Anterior cingulate cortex (tissue), 58 donors: ENCODE measurements around the gene SYTL5.

Source experiments
- DNase-seq, 58 donors: peaks; one replicate each; lab custom pipeline; 2025; lab: John Stamatoyannopoulos, UW

Gene SYTL5

GRCh38 chrX:38127961-38128360 is 121.6 kb downstream of the SYTL5 start:
- no peak for DNase-seq

GRCh38 chrX:38129366-38129765 is 123.0 kb downstream of the SYTL5 start:
- no peak for DNase-seq

- DNase-seq, result no peak
Observed at GRCh38 chrX:38138157-38138891, 132.0 kb downstream of the SYTL5 start.

- no peak for DNase-seq
Observed at GRCh38 chrX:38138900-38139299, 132.5 kb downstream of the SYTL5 start.

- DNase-seq, result no peak
Observed at GRCh38 chrX:38142610-38143009, 136.3 kb downstream of the SYTL5 start.

- no peak for DNase-seq
Observed at GRCh38 chrX:38149016-38149415, 142.7 kb downstream of the SYTL5 start.

- no peak for DNase-seq
Observed at GRCh38 chrX:38150993-38151392, 144.6 kb downstream of the SYTL5 start.

- no peak for DNase-seq
Observed at GRCh38 chrX:38151441-38151840, 145.1 kb downstream of the SYTL5 start.

GRCh38 chrX:38154340-38154739 is 148.0 kb downstream of the SYTL5 start:
- DNase-seq, result no peak

- no peak for DNase-seq
Observed at GRCh38 chrX:38154818-38155217, 148.5 kb downstream of the SYTL5 start.

- no peak for DNase-seq
Observed at GRCh38 chrX:38156838-38157237, 150.5 kb downstream of the SYTL5 start.

- no peak for DNase-seq
Observed at GRCh38 chrX:38163193-38163592, 156.8 kb downstream of the SYTL5 start.

GRCh38 chrX:38165023-38165422 is 158.7 kb downstream of the SYTL5 start:
- DNase-seq, result no peak

GRCh38 chrX:38166478-38167083 is 160.2 kb downstream of the SYTL5 start:
- peak in 1 of 58 donors; percentile 0 for DNase-seq

GRCh38 chrX:38170556-38170955 is 164.2 kb downstream of the SYTL5 start:
- DNase-seq, result no peak

- no peak for DNase-seq
Observed at GRCh38 chrX:38172596-38172995, 166.2 kb downstream of the SYTL5 start.

GRCh38 chrX:38175139-38175538 is 168.8 kb downstream of the SYTL5 start:
- peak in 15 of 58 donors; percentile 0 to 13 (median 1) for DNase-seq

GRCh38 chrX:38178396-38178795 is 172.0 kb downstream of the SYTL5 start:
- DNase-seq, result peak in 4 of 58 donors; percentile 1 to 8 (median 2)
